OCI-LY3 (cell line): ENCODE data around the gene GLUD1.
"Not testable (repeated sequence)": the region's sequence is repeated elsewhere in the genome, so short reads cannot be mapped to it uniquely, and the experiment has no call there.

ENCODE experiments used
- H2AFZ ChIP-seq: fragments of 200-600, 300-600 bp; shearing (Covaris generic); 2 replicates; pipeline ENCODE4 v1.6.0; 2014; ENCODE audit warnings: antibody characterized with exemption, low read depth, low read length
- H3K27ac ChIP-seq: fragments of 200-600, 300-600 bp; sonication (generic); 2 replicates; pipeline ENCODE4 v1.5.1; 2014; ENCODE audit warnings: mild to moderate bottlenecking, low read length, moderate library complexity, mixed read lengths
- H3K27me3 ChIP-seq: fragments of 200-600, 300-600 bp; sonication (generic); 2 replicates; pipeline ENCODE4 v1.6.1; 2014; ENCODE audit warnings: low read depth, low read length, mixed read lengths
- H3K36me3 ChIP-seq: fragments of 200-600, 300-600 bp; sonication (generic); replicated peaks from 2 replicates; pipeline ENCODE3; 2014; ENCODE audit warnings: low read depth, low read length, mixed read lengths
- H3K4me1 ChIP-seq: fragments of 300-600, 200-600 bp; sonication (generic); 2 replicates; pipeline ENCODE4 v1.6.1; 2014; ENCODE audit warnings: low read length, mixed read lengths
- H3K4me2 ChIP-seq: fragments of 200-600, 300-600 bp; sonication (generic); 2 replicates; pipeline ENCODE4 v1.6.1; 2014; ENCODE audit warnings: low read length, mixed read lengths
- H3K4me3 ChIP-seq: fragments of 300-600, 200-600 bp; sonication (generic); 2 replicates; pipeline ENCODE4 v1.5.1; 2014; ENCODE audit warnings: antibody characterized with exemption, mild to moderate bottlenecking, low read length, moderate library complexity
- H3K79me2 ChIP-seq: fragments of 300-600, 200-600 bp; shearing (Covaris generic); 2 replicates; pipeline ENCODE4 v1.6.1; 2014; ENCODE audit warnings: mild to moderate bottlenecking, low read length, mixed read lengths
- H3K9ac ChIP-seq: fragments of 300-600, 200-600 bp; shearing (Covaris generic); 2 replicates; pipeline ENCODE4 v1.6.0; 2014; ENCODE audit warnings: mild to moderate bottlenecking, low read length, moderate library complexity
- H3K9me3 ChIP-seq: fragments of 200-600, 300-600 bp; shearing (Covaris generic); 2 replicates; pipeline ENCODE4 v1.6.1; 2014; ENCODE audit warnings: low read length, mixed read lengths; ENCODE audit not compliant: insufficient read depth
- H4K20me1 ChIP-seq: fragments of 200-600, 300-600 bp; sonication (generic); 2 replicates; pipeline ENCODE4 v1.6.1; 2016; ENCODE audit warnings: low read length, mixed read lengths; ENCODE audit not compliant: insufficient read depth
- CTCF ChIP-seq: fragments of 200-600, 300-600 bp; sonication (generic); IDR thresholded peaks from 2 replicates; pipeline ENCODE4 v1.5.1; 2014; ENCODE audit warnings: antibody characterized with exemption, low read length, low read depth
- EZH2phosphoT487 ChIP-seq: fragments of 200-600 bp; shearing (Covaris generic); IDR thresholded peaks from 2 replicates; pipeline ENCODE4 v1.6.1; 2018; ENCODE audit warnings: antibody characterized with exemption, mixed run types, low read depth

Gene GLUD1

GRCh38 chr10:87127048-87127447 is 32.4 kb upstream of the GLUD1 start:
- not testable (repeated sequence) for H2AFZ ChIP-seq, H3K4me1 ChIP-seq, H4K20me1 ChIP-seq

GRCh38 chr10:87123351-87123750 is 28.7 kb upstream of the GLUD1 start:
- H2AFZ ChIP-seq, H3K9me3 ChIP-seq, H3K79me2 ChIP-seq, H3K4me3 ChIP-seq, H4K20me1 ChIP-seq, H3K9ac ChIP-seq, H3K27ac ChIP-seq, H3K36me3 ChIP-seq, H3K4me1 ChIP-seq, H3K27me3 ChIP-seq, H3K4me2 ChIP-seq: not testable (repeated sequence)

More at GRCh38 chr10:87127048-87127447, 32.4 kb upstream of the GLUD1 start:
- H3K79me2 ChIP-seq, H3K9ac ChIP-seq, H3K27me3 ChIP-seq, H3K36me3 ChIP-seq, H3K4me3 ChIP-seq, H3K27ac ChIP-seq, H3K4me2 ChIP-seq, H3K9me3 ChIP-seq: not testable (repeated sequence)

GRCh38 chr10:87119029-87119428 is 24.4 kb upstream of the GLUD1 start:
- H3K36me3 ChIP-seq, H3K27me3 ChIP-seq, H4K20me1 ChIP-seq, H3K4me3 ChIP-seq, H3K79me2 ChIP-seq, H3K27ac ChIP-seq, H3K4me2 ChIP-seq, H3K9ac ChIP-seq, H2AFZ ChIP-seq, H3K4me1 ChIP-seq, H3K9me3 ChIP-seq: not testable (repeated sequence)

GRCh38 chr10:87118122-87118521 is 23.5 kb upstream of the GLUD1 start:
- not testable (repeated sequence) for H3K36me3 ChIP-seq, H3K9ac ChIP-seq, H3K4me1 ChIP-seq, H3K9me3 ChIP-seq, H3K27me3 ChIP-seq, H3K4me2 ChIP-seq, H4K20me1 ChIP-seq, H3K4me3 ChIP-seq, H3K27ac ChIP-seq, H3K79me2 ChIP-seq, H2AFZ ChIP-seq

GRCh38 chr10:87105446-87106124 is 10.9 kb upstream of the GLUD1 start:
- H3K27ac ChIP-seq, result no peak overlapping the region
- no peak overlapping the region for H3K4me2 ChIP-seq
- H3K36me3 ChIP-seq, result peaks cover 12% of the 10 kb centered on the region
- TF ChIP-seq CTCF (no peak), EZH2phosphoT487 (no peak)
- no peaks in the 10 kb centered on the region for H3K4me1 ChIP-seq
- no peaks in the 10 kb centered on the region for H3K9me3 ChIP-seq
- no peak overlapping the region for H3K9ac ChIP-seq
- H4K20me1 ChIP-seq, result no peaks in the 10 kb centered on the region
- H3K79me2 ChIP-seq, result peaks cover 9% of the 10 kb centered on the region; the same call in 1 of the 2 replicates
- no peak overlapping the region for H2AFZ ChIP-seq
- H3K27me3 ChIP-seq, result no peaks in the 10 kb centered on the region
- no peak overlapping the region for H3K4me3 ChIP-seq

- not testable (repeated sequence) for H3K27me3 ChIP-seq, H4K20me1 ChIP-seq, H2AFZ ChIP-seq, H3K4me1 ChIP-seq, H3K4me3 ChIP-seq, H3K9ac ChIP-seq, H3K9me3 ChIP-seq, H3K79me2 ChIP-seq, H3K4me2 ChIP-seq, H3K27ac ChIP-seq
- H3K36me3 ChIP-seq, result peaks cover 15% of the 10 kb centered on the region
Measured at GRCh38 chr10:87104727-87105126, 10.1 kb upstream of the GLUD1 start.
